Activated T-cell treated with anti-CD3 and anti-CD28 coated beads, Interleukin-2, amount 50 U/mL, for 72 hours (primary cell): ENCODE results near the gene MMP28. TPM values are rescaled to one million over a fixed set of nuclear protein-coding genes. Genes with fewer than 3 reads are reported as not detected.

Source experiments
- total RNA-seq, 2 donors: library from RNA; stranded (reverse); gene quantifications; one replicate each; pipeline ENCODE4 v1.2.3, GENCODE V29; 2022

Gene MMP28
- total RNA-seq, 2 donors from 2014 or later: 0.96 TPM; not detected in 1

Other genes starting within 250 kb of the MMP28 start
- not detected for gene SLFN14, start 234.8 kb downstream of the MMP28 start, total RNA-seq
- 1 to 10 TPM; 7.2 to 7.3 TPM for gene PEX12, start 217.1 kb downstream of the MMP28 start, total RNA-seq
- gene AP2B1, start 208.3 kb downstream of the MMP28 start, total RNA-seq: 100 to 1,000 TPM; 167 to 179 TPM
- 1 to 10 TPM in 1 of 2 donors, under 1 TPM in 1; 0.32 to 1.3 TPM for gene RASL10B, start 64.0 kb downstream of the MMP28 start, total RNA-seq
- gene GAS2L2, start 42.4 kb downstream of the MMP28 start, total RNA-seq: under 1 TPM; 0.09 to 0.17 TPM
- gene C17orf50, start 34.8 kb downstream of the MMP28 start, total RNA-seq: not detected
- gene TAF15, start 13.8 kb upstream of the MMP28 start, total RNA-seq: 100 to 1,000 TPM; 310 to 312 TPM
- gene HEATR9, start 73.2 kb upstream of the MMP28 start, total RNA-seq: 1 to 10 TPM in 1 of 2 donors, under 1 TPM in 1; 0.46 to 1.8 TPM
- 100 to 1,000 TPM in 1 of 2 donors, 10 to 100 TPM in 1; 63.3 to 178 TPM for gene CCL5, start 84.7 kb upstream of the MMP28 start, total RNA-seq
- gene RDM1, start 135.1 kb upstream of the MMP28 start, total RNA-seq: 1 to 10 TPM; 7.6 to 8.4 TPM
- not detected for gene LYZL6, start 148.1 kb upstream of the MMP28 start, total RNA-seq
- not detected for gene CCL16, start 185.9 kb upstream of the MMP28 start, total RNA-seq
- gene CCL14, start 191.1 kb upstream of the MMP28 start, total RNA-seq: not detected
- not detected for gene CCL15, start 205.9 kb upstream of the MMP28 start, total RNA-seq
- gene CCL23, start 222.3 kb upstream of the MMP28 start, total RNA-seq: not detected